ENCODE data around the gene SLC20A1.
"Not testable (repeated sequence)": the region's sequence is repeated elsewhere in the genome, so short reads cannot be mapped to it uniquely, and the experiment has no call there.

The SLC20A1 gene

DNA sequence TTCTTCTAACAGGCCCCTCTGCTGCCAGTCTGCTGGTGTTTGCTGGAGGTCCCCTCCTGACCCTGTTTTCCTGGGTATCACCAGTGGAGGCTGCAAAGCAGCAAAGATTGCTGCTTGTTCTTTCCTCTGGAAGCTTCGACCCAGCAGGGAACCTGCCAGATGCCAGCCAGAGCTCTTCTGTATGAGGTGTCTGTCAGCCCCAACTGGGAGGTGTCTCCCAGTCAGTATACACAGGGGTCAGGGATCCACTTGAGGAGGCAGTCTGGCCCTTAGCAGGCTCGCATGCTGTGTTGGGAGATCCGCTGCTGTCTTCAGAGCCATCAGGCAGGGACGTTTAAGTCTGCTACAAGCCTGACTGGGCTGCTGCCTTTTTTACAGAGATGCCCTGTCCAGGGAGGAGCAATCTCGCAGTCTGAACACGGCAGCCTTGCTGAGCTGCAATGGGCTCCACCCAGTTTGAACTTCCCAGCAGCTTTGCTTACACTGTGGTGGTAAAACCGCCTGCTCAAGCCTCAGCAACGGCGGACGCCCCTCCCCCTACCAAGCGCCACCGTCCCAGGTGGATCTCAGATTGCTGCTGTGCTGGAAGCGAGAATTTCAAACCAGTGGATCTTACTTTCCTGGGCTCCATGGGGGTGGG is 31.4 kb upstream of the SLC20A1 start:
- no peaks in the 10 kb centered on the region for H3K36me3 Mint-ChIP-seq (ENCODE audit: low read depth)
- TF ChIP-seq, protein P1, sequence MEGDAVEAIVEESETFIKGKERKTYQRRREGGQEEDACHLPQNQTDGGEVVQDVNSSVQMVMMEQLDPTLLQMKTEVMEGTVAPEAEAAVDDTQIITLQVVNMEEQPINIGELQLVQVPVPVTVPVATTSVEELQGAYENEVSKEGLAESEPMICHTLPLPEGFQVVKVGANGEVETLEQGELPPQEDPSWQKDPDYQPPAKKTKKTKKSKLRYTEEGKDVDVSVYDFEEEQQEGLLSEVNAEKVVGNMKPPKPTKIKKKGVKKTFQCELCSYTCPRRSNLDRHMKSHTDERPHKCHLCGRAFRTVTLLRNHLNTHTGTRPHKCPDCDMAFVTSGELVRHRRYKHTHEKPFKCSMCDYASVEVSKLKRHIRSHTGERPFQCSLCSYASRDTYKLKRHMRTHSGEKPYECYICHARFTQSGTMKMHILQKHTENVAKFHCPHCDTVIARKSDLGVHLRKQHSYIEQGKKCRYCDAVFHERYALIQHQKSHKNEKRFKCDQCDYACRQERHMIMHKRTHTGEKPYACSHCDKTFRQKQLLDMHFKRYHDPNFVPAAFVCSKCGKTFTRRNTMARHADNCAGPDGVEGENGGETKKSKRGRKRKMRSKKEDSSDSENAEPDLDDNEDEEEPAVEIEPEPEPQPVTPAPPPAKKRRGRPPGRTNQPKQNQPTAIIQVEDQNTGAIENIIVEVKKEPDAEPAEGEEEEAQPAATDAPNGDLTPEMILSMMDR (IDR thresholded peaks at IDR 0.05; ENCODE audit: unreplicated experiment in 3 of 3), result no peak
- peaks cover 19% of the 10 kb centered on the region for H3K9me3 Mint-ChIP-seq
- H3K4me1 Mint-ChIP-seq, result no peaks in the 10 kb centered on the region
- no peak overlapping the region for H3K4me3 Mint-ChIP-seq
- no peak overlapping the region for H3K27ac Mint-ChIP-seq
- peaks cover 10% of the 10 kb centered on the region for H3K27me3 Mint-ChIP-seq (ENCODE audit: low read depth)

DNA sequence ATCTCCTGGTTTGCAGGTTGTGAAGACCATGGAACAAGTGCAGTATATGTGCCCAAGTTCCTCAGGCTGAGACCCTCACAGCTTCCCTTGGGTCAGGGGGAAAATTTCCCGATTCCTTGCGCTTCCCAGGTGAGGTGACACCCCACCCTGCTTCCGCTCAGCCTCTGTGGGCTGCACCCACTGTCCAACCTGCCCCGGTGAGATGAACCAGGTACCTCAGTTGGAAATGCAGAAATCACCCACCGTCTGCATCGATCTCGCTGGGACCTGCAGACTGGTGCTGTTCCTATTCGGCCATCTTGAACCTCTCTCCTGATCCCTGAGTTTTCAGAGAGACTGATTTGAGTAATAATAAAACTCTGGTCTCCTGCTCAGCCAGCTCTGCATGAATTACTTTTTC is 30.7 kb upstream of the SLC20A1 start:
- H3K36me3 Mint-ChIP-seq (ENCODE audit: low read depth), result no peaks in the 10 kb centered on the region
- no peak overlapping the region for H3K27ac Mint-ChIP-seq
- H3K9me3 Mint-ChIP-seq, result peaks cover 19% of the 10 kb centered on the region
- peaks cover 10% of the 10 kb centered on the region for H3K27me3 Mint-ChIP-seq (ENCODE audit: low read depth)
- TF ChIP-seq, protein P1 (IDR thresholded peaks at IDR 0.05; ENCODE audit: unreplicated experiment in 3 of 3), result no peak
- no peak overlapping the region for H3K4me3 Mint-ChIP-seq
- H3K4me1 Mint-ChIP-seq, result no peaks in the 10 kb centered on the region

DNA sequence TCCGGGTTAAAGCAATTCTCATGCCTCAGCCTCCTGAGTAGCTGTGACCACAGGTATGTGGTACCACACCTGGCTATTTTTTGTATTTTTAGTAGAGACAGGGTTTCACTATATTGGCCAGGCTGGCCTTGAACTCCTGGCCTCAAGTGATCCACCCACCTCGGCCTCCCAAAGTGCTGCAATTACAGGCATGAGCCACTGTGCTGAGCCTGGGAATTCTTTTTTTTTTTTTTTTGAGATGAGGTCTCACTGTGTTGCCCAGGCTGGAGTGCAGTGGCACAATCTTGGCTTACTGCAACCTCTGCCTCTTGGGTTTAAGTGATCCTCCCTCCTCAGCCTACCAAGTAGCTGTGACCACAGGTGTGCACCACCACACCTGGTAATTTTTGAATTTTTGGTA is 29.9 kb upstream of the SLC20A1 start:
- not testable (repeated sequence) for H3K27me3 Mint-ChIP-seq (ENCODE audit: low read depth); H3K4me1 Mint-ChIP-seq; H3K4me3 Mint-ChIP-seq; H3K36me3 Mint-ChIP-seq (ENCODE audit: low read depth); H3K27ac Mint-ChIP-seq
- H3K9me3 Mint-ChIP-seq, result peaks cover 14% of the 10 kb centered on the region

DNA sequence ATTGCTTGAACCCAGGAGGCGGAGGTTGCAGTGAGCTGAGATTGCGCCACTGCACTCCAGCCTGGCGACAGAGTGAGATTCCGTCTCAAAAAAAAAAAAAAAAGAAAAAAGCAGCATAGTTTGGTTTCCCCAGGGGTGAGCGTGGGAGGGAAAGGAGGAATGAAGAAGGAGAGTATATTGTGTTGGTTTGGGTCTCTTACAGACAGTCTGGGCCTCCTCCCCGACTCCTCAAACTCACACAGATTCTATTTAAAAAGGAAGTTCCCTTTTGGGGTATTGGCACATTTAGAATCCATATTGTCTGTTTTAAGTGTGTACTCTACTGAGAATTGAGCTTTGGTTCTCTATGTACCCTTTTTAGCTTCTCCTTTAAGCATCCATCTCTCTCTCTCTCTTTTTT is 27.4 kb upstream of the SLC20A1 start:
- Mint-ChIP-seq H3K4me1 (no peaks in the 10 kb centered on the region), H3K27me3 (ENCODE audit: low read depth) (no peaks in the 10 kb centered on the region), H3K36me3 (ENCODE audit: low read depth) (no peaks in the 10 kb centered on the region), H3K27ac (no peak overlapping the region), H3K4me3 (no peak overlapping the region), H3K9me3 (peaks cover 3% of the 10 kb centered on the region)
- TF ChIP-seq, protein P1 (IDR thresholded peaks at IDR 0.05; ENCODE audit: unreplicated experiment in 3 of 3), result no peak

DNA sequence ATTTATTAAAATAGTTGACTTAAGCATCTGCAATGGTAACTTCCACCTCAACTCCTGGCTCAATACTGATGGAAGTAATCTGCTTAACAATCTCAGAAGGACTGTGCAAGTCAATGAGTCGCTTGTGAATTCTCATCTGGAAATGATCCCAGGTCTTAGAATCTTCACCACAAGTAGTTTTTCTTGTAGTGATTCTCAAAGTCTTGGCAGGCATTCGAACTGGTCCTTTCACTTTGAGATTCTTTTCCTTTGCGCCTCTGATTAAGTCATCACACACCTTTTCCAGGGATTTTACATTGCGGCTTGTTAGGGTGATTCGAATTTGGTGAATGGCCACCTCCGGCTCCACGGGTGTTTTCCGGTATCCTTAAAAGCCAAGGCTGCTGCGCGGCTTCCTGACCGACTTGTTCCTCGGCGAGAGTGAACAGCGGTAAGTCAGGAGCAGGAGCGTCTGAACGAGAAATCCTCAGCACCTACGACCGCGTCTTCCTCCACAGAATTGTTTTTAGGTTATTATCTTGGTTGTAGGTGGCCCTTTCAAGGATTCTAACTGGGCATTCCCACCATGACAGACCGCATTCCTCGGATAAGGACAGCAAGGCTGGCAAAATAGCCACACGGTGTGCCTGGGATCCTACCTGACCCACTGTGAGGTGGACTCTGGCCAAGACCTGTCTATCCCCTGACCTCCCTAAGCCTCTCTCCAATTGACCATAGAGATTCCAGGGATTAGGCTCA is 23.8 kb upstream of the SLC20A1 start:
- Mint-ChIP-seq H3K27me3 (ENCODE audit: low read depth) (peaks cover 3% of the 10 kb centered on the region), H3K27ac (no peak overlapping the region), H3K4me1 (peaks cover 3% of the 10 kb centered on the region), H3K4me3 (no peak overlapping the region), H3K9me3 (no peaks in the 10 kb centered on the region), H3K36me3 (ENCODE audit: low read depth) (no peaks in the 10 kb centered on the region)
- TF ChIP-seq, protein P1 (IDR thresholded peaks at IDR 0.05; ENCODE audit: unreplicated experiment in 3 of 3), result no peak

DNA sequence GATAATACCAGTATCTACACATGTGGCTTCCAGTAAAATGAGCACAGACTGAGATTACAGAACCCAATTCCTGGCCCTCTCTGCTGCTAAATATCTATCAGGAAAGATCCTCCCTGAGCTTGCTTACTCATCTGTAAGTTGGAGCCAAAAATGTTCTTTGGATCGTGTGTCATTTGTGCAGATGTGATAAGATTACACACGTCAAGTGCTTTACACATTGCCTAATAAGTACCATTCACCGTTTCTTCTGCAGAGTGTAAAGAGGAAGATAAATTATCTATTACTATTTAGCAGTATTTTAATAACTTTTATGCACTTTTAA is 23.2 kb upstream of the SLC20A1 start:
- Mint-ChIP-seq H3K27ac (no peak overlapping the region), H3K27me3 (ENCODE audit: low read depth) (peaks cover 3% of the 10 kb centered on the region), H3K36me3 (ENCODE audit: low read depth) (no peaks in the 10 kb centered on the region), H3K4me1 (peaks cover 8% of the 10 kb centered on the region), H3K4me3 (no peak overlapping the region), H3K9me3 (no peaks in the 10 kb centered on the region)
- TF ChIP-seq, protein P1 (IDR thresholded peaks at IDR 0.05; ENCODE audit: unreplicated experiment in 3 of 3), result no peak
